PC-3 (cell line): Measurements from ENCODE around the gene TRIP6. TPM values are rescaled to one million over a fixed set of nuclear protein-coding genes. Genes with fewer than 3 reads are reported as not detected.

Experiments used
- ATAC-seq: fragments of 200-7000 bp; cut with Tn5 transposase; 2 replicates; pipeline ENCODE4 v1.9.1; 2020; ENCODE audit warnings: mild to moderate bottlenecking, moderate library complexity
- BruUV-seq: library from RNA; stranded (reverse); fragments of 400-500 nt; replicated peaks from 2 replicates; lab custom pipeline; 2021; lab: Mats Ljungman, UMichigan
- CTCF ChIA-PET: fragments of 300-600 bp; sonication (Branson Sonifier 250); formaldehyde crosslinking; loops from one replicate; lab custom pipeline; 2022; ENCODE audit warnings: antibody characterized with exemption; lab: Charles Lee
- POLR2A ChIA-PET: fragments of 300-600 bp; sonication (Branson Sonifier 250); formaldehyde crosslinking; loops from one replicate; lab custom pipeline; 2022; ENCODE audit warnings: antibody characterized with exemption; ENCODE audit not compliant: unreplicated experiment; lab: Charles Lee
- DNase-seq: peaks from one replicate; pipeline ENCODE4 v3.0.0-alpha.2; 2015
- H2AFZ ChIP-seq: fragments of 300-600 bp; sonication (generic); 2 replicates; pipeline ENCODE4 v1.6.0; 2016; ENCODE audit warnings: antibody characterized with exemption, low read length
- H3F3A ChIP-seq: fragments of 300-600 bp; sonication (generic); one replicate; pipeline ENCODE4 v1.6.0; 2017; ENCODE audit warnings: antibody characterized with exemption, low read length, control low read depth, mild to moderate bottlenecking; ENCODE audit not compliant: unreplicated experiment
- H3K27ac ChIP-seq: fragments of 300-600 bp; sonication (generic); 2 replicates; pipeline ENCODE4 v1.5.1; 2016; ENCODE audit warnings: mild to moderate bottlenecking, low read length
- H3K27me3 ChIP-seq: fragments of 300-600 bp; sonication (generic); 2 replicates; pipeline ENCODE4 v1.6.1; 2016; ENCODE audit warnings: low read length, mixed read lengths
- H3K36me3 ChIP-seq: fragments of 300-600 bp; sonication (generic); 2 replicates; pipeline ENCODE4 v1.6.1; 2016; ENCODE audit warnings: low read depth, mixed run types, low read length, mixed read lengths
- H3K4me1 ChIP-seq: fragments of 300-600 bp; sonication (generic); 2 replicates; pipeline ENCODE4 v1.5.1; 2016; ENCODE audit warnings: low read length; ENCODE audit not compliant: insufficient read depth
- H3K4me2 ChIP-seq: fragments of 300-600 bp; sonication (generic); 2 replicates; pipeline ENCODE4 v1.6.0; 2016; ENCODE audit warnings: low read length
- H3K4me3 ChIP-seq: fragments of 300-600 bp; sonication (generic); 2 replicates; pipeline ENCODE4 v1.5.1; 2016; ENCODE audit warnings: mild to moderate bottlenecking, low read length, mixed read lengths
- H3K79me2 ChIP-seq: fragments of 300-600 bp; sonication (generic); 2 replicates; pipeline ENCODE4 v1.6.1; 2017; ENCODE audit warnings: low read length, mixed read lengths
- H3K9ac ChIP-seq: fragments of 300-600 bp; sonication (generic); 2 replicates; pipeline ENCODE4 v1.6.0; 2016; ENCODE audit warnings: mild to moderate bottlenecking, low read length
- H3K9me2 ChIP-seq: fragments of 300-600 bp; sonication (generic); replicated peaks from 2 replicates; pipeline ENCODE4 v1.6.1; 2016; ENCODE audit warnings: mixed run types, low read length, mixed read lengths
- H3K9me3 ChIP-seq: fragments of 300-600 bp; sonication (generic); 2 replicates; pipeline ENCODE4 v1.6.1; 2016; ENCODE audit warnings: low read length, mixed read lengths
- H4K20me1 ChIP-seq: fragments of 300-600 bp; sonication (generic); 2 replicates; pipeline ENCODE4 v1.6.1; 2016; ENCODE audit warnings: low read length, mixed read lengths
- EZH2 ChIP-seq: fragments of 300-600 bp; sonication (generic); IDR thresholded peaks from one replicate; pipeline ENCODE4 v1.6.1; 2017; ENCODE audit warnings: antibody characterized with exemption, mild to moderate bottlenecking, low read length; ENCODE audit not compliant: unreplicated experiment
- EZH2phosphoT487 ChIP-seq: fragments of 300-600 bp; sonication (generic); IDR thresholded peaks from 2 replicates; pipeline ENCODE4 v1.6.1; 2018; ENCODE audit warnings: mild to moderate bottlenecking, antibody characterized with exemption, low read length, borderline replicate concordance
- intact Hi-C: fragments of 100-400 bp; cut with micrococcal nuclease; formaldehyde crosslinking; loops from 2 replicates; pipeline ENCODE4 v1.9.0; 2023
- total RNA-seq: library from RNA; depleted of rRNA; stranded (reverse); fragments of >200 nt; gene quantifications from 2 replicates; pipeline ENCODE4 v1.2.3, GENCODE V29; 2014
- TF ChIP-seq, protein P1 (sequence below): fragments of 300-600 bp; sonication (generic); conservative IDR thresholded peaks from 2 replicates; pipeline ENCODE4 v1.5.1; 2017; ENCODE audit warnings: antibody characterized with exemption, low read depth, mild to moderate bottlenecking, low read length

TRIP6 gene
- total RNA-seq, 1 experiment from 2014 or later = 11.3 TPM

DNA sequence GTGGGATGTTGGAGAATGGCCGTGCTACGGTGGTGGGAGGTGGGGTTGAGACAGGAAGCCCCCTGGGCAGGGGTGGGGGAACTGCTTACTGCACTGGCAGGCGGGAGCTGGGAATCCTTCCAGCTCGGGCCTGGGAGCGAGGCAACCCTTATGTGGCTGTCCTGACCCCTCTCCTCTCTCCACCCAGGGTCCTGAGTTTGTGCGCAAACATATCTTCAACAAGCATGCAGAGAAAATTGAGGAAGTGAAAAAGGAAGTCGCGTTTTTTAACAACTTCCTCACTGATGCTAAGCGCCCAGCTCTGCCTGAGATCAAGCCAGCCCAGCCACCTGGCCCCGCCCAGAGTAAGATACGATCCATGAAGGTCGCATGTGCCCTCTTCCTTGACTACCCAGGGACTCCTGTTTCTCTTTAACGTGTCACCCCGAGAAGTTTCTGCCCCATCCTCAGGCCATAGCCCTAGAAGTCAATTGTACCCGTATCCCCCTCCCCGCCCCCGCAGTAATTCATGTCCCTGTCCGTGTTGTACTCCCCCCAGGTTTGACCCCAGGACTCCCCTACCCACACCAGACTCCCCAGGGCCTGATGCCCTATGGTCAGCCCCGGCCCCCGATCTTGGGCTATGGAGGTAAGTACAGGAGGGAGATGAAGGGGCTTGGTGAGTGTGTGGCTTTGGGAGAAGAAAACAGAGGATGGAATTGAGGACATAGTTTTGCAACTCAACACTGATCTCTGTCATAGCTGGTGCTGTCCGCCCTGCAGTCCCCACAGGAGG, 20.5 kb downstream of the TRIP6 start:
- Histone ChIP-seq H3K9ac (no peak overlapping the region), H3K9me3 (no peaks in the 10 kb centered on the region), H3K36me3 (peaks cover 50% of the 10 kb centered on the region), H3K27ac (no peak overlapping the region), H3K4me1 (peaks cover 37% of the 10 kb centered on the region), H3K4me3 (peak overlapping the region; percentile 81; the same call in 1 of the 2 replicates), H3K27me3 (no peaks in the 10 kb centered on the region), H3F3A (no peaks in the 10 kb centered on the region), H3K4me2 (peak overlapping the region; percentile 97), H4K20me1 (no peaks in the 10 kb centered on the region), H3K9me2 (no peaks in the 10 kb centered on the region), H3K79me2 (peaks cover 33% of the 10 kb centered on the region), H2AFZ (no peak overlapping the region)
- POLR2A ChIA-PET = no interaction called here
- BruUV-seq = TSS peak; percentile 46
- intact Hi-C loops = no loop called here
- no peak for DNase-seq
- TF ChIP-seq, protein P1, sequence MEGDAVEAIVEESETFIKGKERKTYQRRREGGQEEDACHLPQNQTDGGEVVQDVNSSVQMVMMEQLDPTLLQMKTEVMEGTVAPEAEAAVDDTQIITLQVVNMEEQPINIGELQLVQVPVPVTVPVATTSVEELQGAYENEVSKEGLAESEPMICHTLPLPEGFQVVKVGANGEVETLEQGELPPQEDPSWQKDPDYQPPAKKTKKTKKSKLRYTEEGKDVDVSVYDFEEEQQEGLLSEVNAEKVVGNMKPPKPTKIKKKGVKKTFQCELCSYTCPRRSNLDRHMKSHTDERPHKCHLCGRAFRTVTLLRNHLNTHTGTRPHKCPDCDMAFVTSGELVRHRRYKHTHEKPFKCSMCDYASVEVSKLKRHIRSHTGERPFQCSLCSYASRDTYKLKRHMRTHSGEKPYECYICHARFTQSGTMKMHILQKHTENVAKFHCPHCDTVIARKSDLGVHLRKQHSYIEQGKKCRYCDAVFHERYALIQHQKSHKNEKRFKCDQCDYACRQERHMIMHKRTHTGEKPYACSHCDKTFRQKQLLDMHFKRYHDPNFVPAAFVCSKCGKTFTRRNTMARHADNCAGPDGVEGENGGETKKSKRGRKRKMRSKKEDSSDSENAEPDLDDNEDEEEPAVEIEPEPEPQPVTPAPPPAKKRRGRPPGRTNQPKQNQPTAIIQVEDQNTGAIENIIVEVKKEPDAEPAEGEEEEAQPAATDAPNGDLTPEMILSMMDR = no peak
- TF ChIP-seq EZH2phosphoT487 (no peak), EZH2 (no peak)
- CTCF ChIA-PET = no interaction called here
- no peak for ATAC-seq

DNA sequence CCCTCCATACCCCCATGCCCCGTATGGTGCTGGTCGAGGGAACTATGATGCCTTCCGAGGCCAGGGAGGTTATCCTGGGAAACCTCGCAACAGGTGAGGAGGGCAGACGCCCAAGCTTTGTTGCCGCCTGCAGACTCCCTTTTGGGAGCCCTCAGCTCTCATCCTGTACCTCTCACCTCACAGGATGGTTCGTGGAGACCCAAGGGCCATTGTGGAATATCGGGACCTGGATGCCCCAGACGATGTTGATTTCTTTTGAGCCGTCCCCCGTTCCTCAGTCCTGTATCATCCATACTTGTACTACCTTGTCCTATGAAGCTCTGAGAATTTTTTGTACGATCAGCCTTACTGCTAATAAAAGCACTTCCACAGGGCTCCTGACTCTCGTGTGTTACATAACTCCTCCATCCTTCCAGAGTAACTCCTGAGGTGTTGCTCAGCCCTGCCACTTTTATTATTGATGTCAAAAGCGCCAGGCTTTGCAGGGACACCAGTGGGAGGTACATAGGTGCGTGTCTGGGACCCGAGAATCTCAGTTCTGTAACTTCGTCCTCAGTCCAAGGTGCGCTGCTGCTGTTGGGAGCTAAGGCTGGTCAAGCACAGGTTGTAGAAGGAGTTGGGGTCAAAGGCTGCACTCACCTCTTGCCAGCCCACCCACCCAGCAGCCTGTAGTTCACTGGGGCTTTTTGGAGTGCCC, 21.3 kb downstream of the TRIP6 start:
- no peaks in the 10 kb centered on the region for H4K20me1 ChIP-seq
- peaks cover 37% of the 10 kb centered on the region for H3K4me1 ChIP-seq
- no peaks in the 10 kb centered on the region for H3F3A ChIP-seq
- H3K9me3 ChIP-seq = no peaks in the 10 kb centered on the region
- ChIA-PET CTCF (no interaction called here), POLR2A (interaction anchor here (1.8 kb wide), 1 partner anchor 13 kb away, joined by 39 read pairs; the partner anchor contains the start of gene SRRT)
- H2AFZ ChIP-seq = no peak overlapping the region
- DNase-seq (no peak), ATAC-seq (no peak)
- H3K4me2 ChIP-seq = peak overlapping the region; percentile 97
- no peak for TF ChIP-seq EZH2phosphoT487
- TF ChIP-seq, protein P1 = no peak
- no peak for TF ChIP-seq EZH2
- peaks cover 44% of the 10 kb centered on the region for H3K36me3 ChIP-seq
- H3K27ac ChIP-seq = peak overlapping the region; percentile 75
- peak overlapping the region; percentile 99 for H3K9ac ChIP-seq
- H3K9me2 ChIP-seq = no peaks in the 10 kb centered on the region
- no peaks in the 10 kb centered on the region for H3K27me3 ChIP-seq
- peak overlapping the region; percentile 81 for H3K4me3 ChIP-seq
- TSS peak; percentile 46 for BruUV-seq
- peaks cover 33% of the 10 kb centered on the region for H3K79me2 ChIP-seq
- intact Hi-C loops = no loop called here
